SKM-1 treated with dmso at 0.1 percent for 144 hours (cell line): ENCODE results near the gene AFG3L2.

Experiments
- DNase-seq: peaks from one replicate; lab custom pipeline; 2025; ENCODE audit not compliant: unreplicated experiment; lab: John Stamatoyannopoulos, UW

AFG3L2 gene

GRCh38 chr18:12282442-12283039, 94.5 kb downstream of the AFG3L2 start:
- no peak for DNase-seq

- no peak for DNase-seq
These were observed 95.2 kb downstream of the AFG3L2 start for GRCh38 chr18:12281861-12282260.

- DNase-seq = no peak
These were observed 97.1 kb downstream of the AFG3L2 start for GRCh38 chr18:12279781-12280531.
